Spleen (tissue), 7 donors: Measurements from ENCODE around the gene KAT6B.

Experiments used
- CTCF ChIP-seq, 11 experiments: fragments of 200-600 bp in 7 of 11; fragments of 450-650 bp in 4 of 11; sonication (generic) in 4 of 11; IDR thresholded peaks in 8 of 11; conservative IDR thresholded peaks in 3 of 11; 1 replicate in 7 of 11; 2 replicates in 4 of 11; pipeline versions ENCODE4 v1.4.0 to v1.8.0; 2016 to 2021; ENCODE audit warnings: antibody characterized with exemption in 11 of 11, inconsistent platforms in 4 of 11, mild to moderate bottlenecking in 1 of 11
- POLR2A ChIP-seq, 3 donors: fragments of 450-650 bp; IDR thresholded peaks; one replicate each; pipeline ENCODE4 v1.5.1; 2017; ENCODE audit warnings: antibody characterized with exemption in 3 of 3, mild to moderate bottlenecking in 1 of 3
- donor health status: DM: no; HTN: no; CAD: no; lungs with moderate emphysema.
- donor health status: DM: no; HTN: no; CAD: no.
- donor health status: DM: no; HTN: no; CAD: no.

GRCh38 chr10:75023074-75023473, 196.7 kb downstream of the KAT6B start:
- TF ChIP-seq CTCF (IDR thresholded peaks at IDR 0.05 in 8 of 11, conservative IDR thresholded peaks at IDR 0.05 in 3 of 11) (no peak), POLR2A (IDR thresholded peaks at IDR 0.05) (no peak)
